GF-D8 (cell line): Measurements from ENCODE around the gene LECT2.

Experiments
- DNase-seq: peaks from one replicate; lab custom pipeline; 2025; lab: John Stamatoyannopoulos, UW

The LECT2 gene

DNA sequence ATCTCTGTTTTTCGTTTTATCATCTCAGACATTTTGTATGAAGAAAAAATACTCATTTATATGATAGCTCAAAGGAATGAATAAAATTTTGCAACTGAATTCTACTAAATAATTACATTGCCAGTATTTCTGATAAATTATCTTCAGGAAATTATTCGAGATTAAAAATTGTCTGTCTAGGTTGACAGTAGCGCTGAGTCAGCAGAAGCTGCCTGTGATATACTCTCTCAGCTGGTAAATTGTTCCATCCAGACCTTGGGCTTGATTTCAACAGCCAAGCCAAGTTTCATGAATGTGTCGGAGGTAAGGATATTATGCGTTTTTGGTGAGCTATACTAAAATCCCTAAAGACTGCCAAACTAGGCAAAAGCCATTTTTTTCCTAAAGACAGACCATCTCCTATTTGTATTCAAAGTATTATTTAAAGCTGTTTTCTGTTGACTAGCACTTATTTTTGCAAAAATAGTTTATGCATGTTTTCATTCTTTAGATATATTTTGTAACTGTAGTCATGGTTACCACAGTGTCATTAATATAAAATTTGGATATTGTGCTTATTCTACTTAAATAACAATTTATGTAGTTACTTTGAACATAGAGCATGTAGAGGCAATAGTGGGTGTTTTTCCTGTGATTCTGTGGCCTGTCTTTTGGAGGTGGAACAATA, 17.4 kb downstream of the LECT2 start:
- DNase-seq = no peak

- no peak for DNase-seq
These were observed 19.8 kb downstream of the LECT2 start for GRCh38 chr5:135934939-135935338.

DNA sequence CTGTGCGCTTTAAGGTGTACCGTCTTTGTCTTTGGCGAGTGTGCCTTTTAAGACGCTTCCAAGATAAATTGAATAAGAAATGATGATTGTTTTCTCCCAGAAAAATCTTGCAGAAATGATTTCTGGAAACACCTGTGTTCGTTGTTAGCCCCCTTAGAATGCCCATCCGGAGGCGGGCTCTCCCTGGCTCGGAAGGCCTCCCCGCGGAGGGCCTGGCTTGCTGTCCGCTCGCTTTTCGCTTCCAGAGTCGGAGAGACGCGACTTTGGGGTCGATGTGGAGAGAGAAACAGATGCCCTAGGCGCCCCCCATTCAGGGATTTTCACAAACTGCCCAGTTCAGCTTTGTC, 23.9 kb downstream of the LECT2 start:
- no peak for DNase-seq

GRCh38 chr5:135930029-135930948, 24.5 kb downstream of the LECT2 start:
- no peak for DNase-seq

GRCh38 chr5:135921388-135921787, 33.4 kb downstream of the LECT2 start:
- DNase-seq = no peak

DNA sequence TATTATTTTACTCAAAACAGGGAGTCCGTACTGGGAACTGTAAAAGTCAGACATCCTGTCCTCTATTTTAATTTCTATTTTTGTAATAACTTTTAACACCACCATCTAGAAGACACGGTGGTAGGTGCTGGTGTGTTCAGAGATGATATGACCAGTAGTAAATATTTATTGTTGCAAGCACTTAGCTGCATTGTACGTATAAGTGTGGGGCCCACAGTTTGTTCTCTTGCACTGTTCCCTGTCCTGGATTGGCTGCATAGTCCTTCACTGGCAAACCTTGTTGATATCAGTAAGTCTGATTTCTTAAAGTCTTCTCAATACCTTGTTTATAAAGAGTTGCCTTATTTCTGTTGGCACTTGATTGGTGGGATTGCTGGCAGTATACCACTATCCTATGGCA, 34.6 kb downstream of the LECT2 start:
- DNase-seq = no peak

- no peak for DNase-seq
These were observed 38.0 kb downstream of the LECT2 start for GRCh38 chr5:135916638-135917263.

DNA sequence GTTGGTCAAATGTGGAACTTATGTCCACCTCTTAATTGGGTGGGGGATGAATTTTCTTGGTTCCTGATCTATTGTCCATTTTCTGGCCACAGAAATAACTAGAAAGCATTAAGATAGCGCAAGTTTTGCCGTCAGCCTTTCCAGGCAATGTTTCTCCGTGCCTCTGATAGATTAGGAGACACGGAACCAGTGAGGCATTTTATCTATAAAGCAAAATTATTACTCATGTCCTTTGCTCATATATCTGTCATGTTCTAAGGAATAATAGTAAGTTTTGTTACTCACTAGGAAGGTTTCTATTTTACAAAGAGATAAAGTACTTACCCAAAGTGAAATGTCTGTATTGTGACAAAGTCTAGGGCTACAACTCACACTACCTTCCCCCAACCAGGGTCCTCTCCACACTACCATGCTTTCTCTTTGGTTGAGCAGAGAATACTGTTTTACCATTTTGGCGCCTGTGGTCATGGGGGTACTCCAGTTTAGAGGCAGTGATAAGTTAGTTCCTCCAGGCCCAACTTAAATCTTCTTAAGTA, 39.2 kb downstream of the LECT2 start:
- no peak for DNase-seq

DNA sequence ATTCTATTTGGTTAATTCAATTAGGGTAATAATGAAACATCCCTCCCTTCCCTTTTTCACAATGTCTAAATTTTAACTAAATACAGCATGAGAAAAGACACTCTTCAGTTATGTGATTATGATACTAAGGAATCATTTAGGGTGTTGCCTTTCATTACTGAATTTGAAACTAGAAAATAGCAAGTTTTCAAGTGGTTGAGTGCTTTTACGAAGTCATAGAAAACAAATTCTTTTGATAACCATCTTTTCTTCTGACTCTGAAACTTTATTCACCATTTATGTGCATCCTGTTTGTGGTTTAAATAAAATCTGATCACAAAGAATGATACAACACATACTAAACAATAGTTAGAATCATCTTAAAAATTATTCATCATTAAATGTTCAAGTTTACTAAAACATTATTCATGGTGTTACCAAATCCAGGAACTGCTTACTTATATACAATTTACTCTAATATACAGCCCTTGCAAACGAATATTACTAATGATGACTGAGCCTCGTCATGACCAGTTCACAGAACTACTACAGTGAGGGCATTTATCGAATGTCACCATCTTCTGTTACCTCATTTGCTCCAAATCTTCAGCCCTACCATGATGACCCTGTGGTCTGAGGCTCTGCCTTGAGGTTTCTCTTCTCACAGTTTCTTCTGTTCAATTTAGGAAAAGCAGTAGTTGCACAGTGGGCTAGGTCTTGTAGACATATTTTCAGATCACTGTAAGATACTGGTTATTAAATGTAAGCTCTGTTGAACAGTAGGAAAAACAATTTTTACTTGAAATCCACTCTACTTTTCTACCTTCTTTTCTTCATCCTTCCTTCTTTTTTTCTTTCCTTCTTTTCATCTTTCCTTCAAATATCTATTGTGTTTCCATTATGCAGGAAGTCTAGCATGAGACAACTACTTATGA, 40.8 kb downstream of the LECT2 start:
- DNase-seq = no peak

GRCh38 chr5:135905144-135905543, 49.6 kb downstream of the LECT2 start:
- no peak for DNase-seq

- DNase-seq = no peak
These were observed 53.1 kb downstream of the LECT2 start for GRCh38 chr5:135901633-135902032.

DNA sequence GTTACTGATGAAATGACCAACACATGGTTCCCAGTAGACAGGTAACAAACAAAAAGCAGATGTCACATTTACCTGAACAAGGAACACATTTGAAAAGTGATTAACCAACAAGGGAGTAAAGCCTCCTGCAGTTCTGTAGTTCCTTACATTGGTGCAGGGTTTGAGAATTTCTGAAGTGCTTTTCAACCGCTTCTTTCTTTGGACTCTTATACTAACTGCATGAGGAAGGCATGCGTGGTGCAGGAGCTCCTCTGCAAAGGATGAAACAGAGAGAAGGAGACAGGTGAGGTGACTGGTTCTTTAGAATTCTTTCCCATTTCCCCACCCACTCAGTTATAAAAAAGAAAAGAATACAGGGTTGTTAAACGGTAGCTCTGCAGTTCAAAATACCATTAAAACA, 54.5 kb downstream of the LECT2 start:
- no peak for DNase-seq

- no peak for DNase-seq
These were observed 56.1 kb downstream of the LECT2 start for GRCh38 chr5:135898651-135899050.
